Ascending aorta (tissue), 2 donors: ENCODE measurements around the gene CPNE1. TPM values are rescaled to one million over a fixed set of nuclear protein-coding genes. Genes with fewer than 3 reads are reported as not detected.

Experiments
- DNase-seq, 2 donors: peaks; one replicate each; pipeline ENCODE4 v3.0.0-alpha.2; 2019; ENCODE audit warnings: low spot score in 2 of 2
- H3K27ac ChIP-seq, 2 donors: fragments of 200-600 bp; sonication (generic); one replicate each; pipeline ENCODE4 v1.5.1; 2016 to 2017; ENCODE audit warnings: mild to moderate bottlenecking in 1 of 2
- H3K27me3 ChIP-seq: fragments of 200-600 bp; sonication (generic); one replicate; pipeline ENCODE4 v1.5.1; 2017
- H3K36me3 ChIP-seq, 2 donors: fragments of 200-600 bp; sonication (generic); one replicate each; pipeline ENCODE4 v1.5.1; 2016
- H3K4me1 ChIP-seq, 2 donors: fragments of 200-600 bp; sonication (generic); one replicate each; pipeline ENCODE4 v1.5.1; 2016 to 2017; ENCODE audit warnings: mild to moderate bottlenecking in 1 of 2
- H3K4me3 ChIP-seq, 2 donors: fragments of 200-600 bp; sonication (generic); one replicate each; pipeline ENCODE4 v1.5.1; 2016 to 2017; ENCODE audit warnings: mild to moderate bottlenecking in 1 of 2
- H3K9me3 ChIP-seq, 2 donors: fragments of 200-600 bp; sonication (generic); one replicate each; pipeline ENCODE4 v1.5.1; 2016
- intact Hi-C: fragments of 100-400 bp; cut with DNase I; formaldehyde crosslinking; loops from one replicate; pipeline ENCODE4 v1.15.1; 2023
- total RNA-seq: library from RNA; depleted of rRNA; stranded (reverse); fragments of >200 nt; gene quantifications from one replicate; pipeline ENCODE4 v1.1.0, GENCODE V29; 2016
- TF ChIP-seq, protein P1 (sequence below), 3 experiments: fragments of 200-600 bp in 2 of 3; fragments of 450-650 bp in 1 of 3; sonication (generic) in 2 of 3; IDR thresholded peaks; one replicate each; pipeline ENCODE4 v1.5.1; 2016 to 2019; ENCODE audit warnings: antibody characterized with exemption in 3 of 3, mild to moderate bottlenecking in 1 of 3, moderate library complexity in 1 of 3

CPNE1 gene
- total RNA-seq, 1 donor from 2014 or later = 208 TPM

DNA sequence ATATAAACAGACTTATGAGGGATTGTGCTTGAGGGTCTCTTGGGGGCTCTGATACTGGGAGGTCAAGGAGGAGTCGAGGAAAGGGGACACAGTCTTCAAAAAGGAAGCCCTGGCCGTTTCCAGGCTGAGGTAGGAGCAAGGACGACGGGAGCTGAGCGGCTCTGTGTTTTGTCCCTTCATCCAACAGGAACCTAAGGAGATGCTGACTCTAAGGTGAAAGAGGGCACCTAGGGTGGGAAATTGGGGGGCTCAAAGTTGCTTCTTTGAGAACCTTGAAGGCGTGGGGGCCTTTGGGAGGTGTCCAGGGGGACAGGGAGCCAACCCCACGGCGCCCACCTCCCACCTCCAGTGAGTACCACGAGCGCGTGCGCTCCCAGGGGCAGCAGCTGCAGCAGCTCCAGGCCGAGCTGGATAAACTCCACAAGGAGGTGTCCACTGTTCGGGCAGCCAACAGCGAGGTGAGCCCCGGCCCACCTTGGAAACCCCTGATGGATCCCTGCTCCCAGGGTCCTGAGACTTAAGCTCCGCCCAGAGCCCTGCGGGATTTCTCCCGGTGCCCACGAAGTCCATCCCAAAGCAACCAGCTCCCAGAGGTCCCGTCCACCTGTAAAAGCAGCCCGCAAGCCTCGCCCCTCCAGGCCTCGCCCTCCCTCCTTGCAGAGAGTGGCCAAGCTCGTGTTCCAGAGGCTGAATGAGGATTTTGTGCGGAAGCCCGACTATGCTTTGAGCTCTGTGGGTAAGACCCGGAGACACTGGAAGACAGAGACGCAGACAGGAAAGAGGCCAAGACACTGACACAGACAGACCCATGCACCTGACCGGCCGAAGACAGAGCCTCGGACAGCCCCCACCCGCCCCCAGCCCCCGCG lies 46.2 kb downstream of the CPNE1 start:
- TF ChIP-seq, protein P1, sequence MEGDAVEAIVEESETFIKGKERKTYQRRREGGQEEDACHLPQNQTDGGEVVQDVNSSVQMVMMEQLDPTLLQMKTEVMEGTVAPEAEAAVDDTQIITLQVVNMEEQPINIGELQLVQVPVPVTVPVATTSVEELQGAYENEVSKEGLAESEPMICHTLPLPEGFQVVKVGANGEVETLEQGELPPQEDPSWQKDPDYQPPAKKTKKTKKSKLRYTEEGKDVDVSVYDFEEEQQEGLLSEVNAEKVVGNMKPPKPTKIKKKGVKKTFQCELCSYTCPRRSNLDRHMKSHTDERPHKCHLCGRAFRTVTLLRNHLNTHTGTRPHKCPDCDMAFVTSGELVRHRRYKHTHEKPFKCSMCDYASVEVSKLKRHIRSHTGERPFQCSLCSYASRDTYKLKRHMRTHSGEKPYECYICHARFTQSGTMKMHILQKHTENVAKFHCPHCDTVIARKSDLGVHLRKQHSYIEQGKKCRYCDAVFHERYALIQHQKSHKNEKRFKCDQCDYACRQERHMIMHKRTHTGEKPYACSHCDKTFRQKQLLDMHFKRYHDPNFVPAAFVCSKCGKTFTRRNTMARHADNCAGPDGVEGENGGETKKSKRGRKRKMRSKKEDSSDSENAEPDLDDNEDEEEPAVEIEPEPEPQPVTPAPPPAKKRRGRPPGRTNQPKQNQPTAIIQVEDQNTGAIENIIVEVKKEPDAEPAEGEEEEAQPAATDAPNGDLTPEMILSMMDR (IDR thresholded peaks at IDR 0.05) = no peak
- H3K36me3 ChIP-seq = no peaks in the 10 kb centered on the region
- H3K27me3 ChIP-seq = no peaks in the 10 kb centered on the region
- H3K27ac ChIP-seq = peak overlapping the region; percentile 71 to 75
- peaks cover 5 to 16% of the 10 kb centered on the region in 2 donors for H3K4me1 ChIP-seq
- intact Hi-C loops = loop anchor here (1.0 to 5.0 kb wide), 2 partner anchors 17 to 334 kb away; partner anchors contain the start of gene SCAND1
- DNase-seq = no peak
- peak overlapping the region; percentile 60 to 61 for H3K4me3 ChIP-seq
- no peaks in the 10 kb centered on the region for H3K9me3 ChIP-seq

DNA sequence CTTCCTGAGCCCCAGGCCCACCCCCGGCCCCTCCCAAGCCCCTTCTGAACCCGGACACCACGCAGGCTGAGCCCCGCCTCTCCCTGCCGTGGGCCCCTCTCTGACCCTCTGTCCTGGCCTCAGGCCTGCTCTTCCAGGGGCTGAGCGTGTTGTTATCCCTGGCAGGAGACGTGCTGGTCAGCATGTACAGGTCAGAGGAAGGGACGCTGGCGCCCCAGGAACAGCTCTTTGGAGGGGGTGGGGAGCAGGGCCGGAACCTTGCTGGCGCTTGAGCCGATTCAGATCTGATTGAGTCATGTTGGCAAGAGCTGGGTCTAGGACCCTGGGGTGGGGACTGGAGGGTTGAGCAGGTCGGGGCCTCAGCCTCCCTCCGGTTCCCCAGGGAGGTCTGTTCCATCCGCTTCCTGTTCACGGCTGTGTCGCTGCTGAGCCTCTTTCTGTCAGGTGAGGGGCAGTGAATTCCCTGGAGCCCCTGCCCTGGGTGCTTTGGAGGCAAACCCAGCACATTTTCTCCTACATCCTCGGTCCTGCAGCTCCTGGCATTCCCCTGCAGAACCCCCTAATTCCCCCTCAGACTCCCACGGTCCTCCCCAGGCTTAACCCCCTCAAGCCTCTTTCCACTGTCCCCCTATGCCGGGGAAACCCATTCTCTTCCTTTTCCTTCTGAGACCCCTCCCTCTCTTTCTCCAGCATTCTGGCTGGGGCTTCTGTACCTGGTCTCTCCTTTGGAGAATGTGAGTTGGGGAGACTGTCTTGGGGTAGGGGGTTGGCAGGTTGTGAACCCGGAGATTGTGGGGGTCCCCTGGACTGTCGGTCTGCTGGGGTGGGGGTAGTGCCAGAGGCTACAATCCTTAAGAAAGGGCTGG lies 47.1 kb downstream of the CPNE1 start:
- H3K27me3 ChIP-seq = no peaks in the 10 kb centered on the region
- H3K27ac ChIP-seq = peak overlapping the region; percentile 71 to 75
- no peaks in the 10 kb centered on the region for H3K9me3 ChIP-seq
- no peaks in the 10 kb centered on the region for H3K36me3 ChIP-seq
- TF ChIP-seq, protein P1 (IDR thresholded peaks at IDR 0.05) = peak; percentile 9 to 45 (median 35)
- DNase-seq = peak; percentile 19 to 81
- intact Hi-C loops = loop anchor here (1.0 to 5.0 kb wide), 4 partner anchors 16 to 335 kb away; partner anchors contain the start of genes ERGIC3 and SCAND1
- peak overlapping the region; percentile 60 to 61 for H3K4me3 ChIP-seq
- peaks cover 5 to 16% of the 10 kb centered on the region in 2 donors for H3K4me1 ChIP-seq

DNA sequence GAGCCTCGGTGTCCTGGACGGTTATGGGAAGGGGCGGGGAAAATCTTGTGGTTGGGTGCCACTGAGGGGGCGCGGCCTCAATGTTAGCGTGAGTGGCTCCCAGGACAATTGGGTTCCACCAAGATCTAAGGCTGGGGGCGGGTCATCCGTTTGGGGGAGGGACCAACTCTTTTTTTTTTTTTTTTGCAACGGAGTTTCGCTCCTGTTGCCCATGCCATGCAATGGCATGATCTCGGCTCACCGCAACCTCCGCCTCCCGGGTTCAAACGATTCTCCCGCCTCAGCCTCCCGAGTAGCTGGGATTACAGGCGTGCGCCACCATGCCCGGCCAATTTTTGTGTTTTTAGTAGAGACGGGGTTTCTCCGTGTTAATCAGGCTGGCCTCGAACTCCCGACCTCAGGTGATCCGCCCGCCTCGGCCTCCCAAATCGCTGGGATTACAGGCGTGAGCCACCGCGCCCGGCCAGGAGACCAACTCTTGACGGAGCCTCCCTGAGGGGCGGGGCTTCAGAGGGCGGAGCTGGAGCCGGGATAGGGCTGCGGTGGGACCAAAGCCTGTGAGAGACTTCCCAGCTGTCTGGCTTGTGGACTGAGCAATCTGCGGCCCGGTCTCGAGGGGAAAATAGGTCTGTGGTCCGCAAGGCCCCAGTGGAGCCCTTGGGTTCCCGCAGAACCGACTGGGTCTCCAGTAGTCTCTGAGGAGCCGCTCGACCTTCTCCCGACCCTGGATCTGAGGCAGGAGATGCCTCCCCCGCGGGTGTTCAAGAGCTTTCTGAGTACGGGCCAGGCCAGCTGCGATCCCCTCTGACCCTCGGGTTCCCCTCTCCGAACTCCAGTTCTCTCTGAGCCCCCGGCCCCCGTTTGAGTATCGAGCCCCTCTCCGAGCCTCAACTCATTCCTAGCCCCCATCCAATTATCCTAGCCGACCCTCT lies 48.0 kb downstream of the CPNE1 start:
- no peaks in the 10 kb centered on the region for H3K27me3 ChIP-seq
- intact Hi-C loops = loop anchor here (1.0 to 5.0 kb wide), 6 partner anchors 48 to 336 kb away; partner anchors contain the start of genes CPNE1, ERGIC3, PHF20 and RBM12
- H3K9me3 ChIP-seq = no peaks in the 10 kb centered on the region
- H3K27ac ChIP-seq = peak overlapping the region; percentile 71 to 75
- peak; percentile 59 to 93 for DNase-seq
- H3K4me3 ChIP-seq = peak overlapping the region; percentile 60 to 61
- no peaks in the 10 kb centered on the region for H3K36me3 ChIP-seq
- TF ChIP-seq, protein P1 (IDR thresholded peaks at IDR 0.05) = no peak
- peaks cover 5 to 16% of the 10 kb centered on the region in 2 donors for H3K4me1 ChIP-seq

DNA sequence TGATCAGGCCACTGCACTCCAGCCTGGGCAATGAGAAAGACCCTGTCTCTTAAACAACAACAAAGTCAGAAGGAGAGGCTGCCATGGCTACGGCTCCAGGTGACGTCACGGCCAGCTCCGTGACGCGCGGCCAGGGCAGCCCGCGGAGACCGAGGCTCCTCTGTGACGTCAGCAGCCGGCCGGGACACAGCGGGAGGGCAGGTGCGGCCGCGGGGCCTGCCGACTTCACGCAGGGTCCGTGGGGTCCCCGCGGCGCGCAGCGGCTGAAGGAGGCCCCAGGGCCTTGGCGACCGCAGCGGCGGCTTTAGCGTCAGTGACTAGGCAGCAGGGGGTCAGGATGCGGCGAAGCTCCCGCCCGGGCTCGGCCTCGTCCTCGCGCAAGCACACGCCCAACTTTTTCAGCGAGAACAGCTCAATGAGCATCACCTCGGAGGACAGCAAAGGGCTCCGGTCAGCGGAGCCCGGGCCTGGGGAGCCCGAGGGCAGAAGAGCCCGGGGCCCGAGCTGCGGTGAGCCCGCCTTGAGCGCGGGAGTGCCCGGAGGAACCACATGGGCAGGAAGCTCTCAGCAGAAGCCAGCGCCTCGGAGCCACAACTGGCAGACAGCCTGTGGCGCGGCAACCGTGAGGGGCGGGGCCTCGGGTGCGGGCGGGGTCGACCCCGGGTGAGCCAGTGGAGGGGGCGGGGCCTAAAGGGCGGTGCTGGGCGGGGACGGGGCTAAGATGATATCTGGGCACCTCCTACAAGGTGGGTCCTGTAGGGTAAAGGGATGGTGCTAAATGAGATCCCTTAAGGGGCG lies 48.8 kb downstream of the CPNE1 start, which contains the start of gene SPAG4:
TSS of gene SPAG4 (plus strand) at position 163 of the 798 bp plus-strand sequence. CDS start at position 338, 175 bp downstream.
- Histone ChIP-seq H3K4me1 (peaks cover 5 to 16% of the 10 kb centered on the region in 2 donors), H3K36me3 (no peaks in the 10 kb centered on the region), H3K4me3 (peak within 1 kb of the TSS; percentile 77 to 81), H3K27me3 (no peaks in the 10 kb centered on the region), H3K27ac (peak within 1 kb of the TSS; percentile 81 to 95), H3K9me3 (no peaks in the 10 kb centered on the region)
- TF ChIP-seq, protein P1 (IDR thresholded peaks at IDR 0.05) = no peak
- intact Hi-C loops = loop anchor here (1.0 to 5.0 kb wide), 6 partner anchors 48 to 336 kb away; partner anchors contain the start of genes CPNE1, ERGIC3, PHF20 and RBM12
- peak; percentile 98 to 100 for DNase-seq
